ENCODE results near the gene SEMA5A. TPM values are rescaled to one million over a fixed set of nuclear protein-coding genes. Genes with fewer than 3 reads are reported as not detected.

SEMA5A gene
- 6.5 and 7.9 TPM in 2 replicates for total RNA-seq (2014; rRNA removed; shearing (Covaris generic))

DNA sequence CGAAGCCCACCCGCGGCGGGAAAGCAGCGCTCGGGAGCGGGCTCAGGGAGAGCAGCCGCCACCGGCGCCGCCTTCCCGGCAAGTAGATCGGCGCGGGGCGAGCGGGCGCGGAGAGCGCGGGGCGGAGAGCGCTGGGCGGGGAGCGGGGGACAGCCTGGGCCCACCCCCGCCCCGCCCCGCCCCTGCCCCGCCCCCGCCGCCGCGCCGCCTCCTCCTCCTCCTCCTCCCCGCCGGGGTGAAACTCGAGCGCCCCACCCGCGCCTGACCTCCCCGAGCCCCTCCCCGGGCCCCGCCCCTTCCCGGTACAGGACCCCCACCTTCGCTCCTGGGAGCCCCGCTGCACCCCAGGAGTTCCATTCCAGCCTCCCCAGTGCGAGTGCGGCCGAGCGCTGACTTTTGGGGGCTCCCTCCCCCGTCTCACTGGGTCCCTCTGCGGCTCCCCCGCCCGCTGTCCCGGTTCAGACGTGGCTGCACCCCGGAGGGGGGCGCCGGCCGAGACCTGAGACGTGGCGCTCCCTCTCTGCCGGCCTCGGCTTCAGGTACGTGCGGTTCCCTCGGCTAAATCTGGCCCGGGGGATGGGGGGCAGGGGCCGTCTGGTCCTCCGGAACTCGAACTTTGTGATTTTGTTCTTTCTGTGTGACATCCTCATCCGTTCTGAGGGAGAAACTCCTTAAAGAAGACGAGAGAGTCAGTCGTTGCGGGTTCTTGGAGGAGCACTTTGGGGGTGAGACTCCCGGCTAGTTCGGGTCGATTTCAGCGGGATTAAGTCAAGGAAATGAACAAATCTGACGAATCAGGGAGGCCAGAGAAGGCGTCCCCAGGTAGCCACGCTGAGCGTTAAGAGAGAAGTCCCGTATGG lies at the start of gene SEMA5A:
Gene SEMA5A (minus strand): TSS at position 84 of the 860 bp plus-strand sequence. CDS start 166,129 bp downstream, outside the sequence.
- H3K36me3 ChIP-seq (replicated peaks; ENCODE audit: control insufficient read depth, insufficient read depth, low read length), result peaks cover 3% of the 10 kb centered on the region
- DNase-seq, result peak; percentile 91
- peak within 1 kb of the TSS; percentile 86 for H3K4me3 ChIP-seq (ENCODE audit: insufficient read depth, low read depth, low read length)

DNA sequence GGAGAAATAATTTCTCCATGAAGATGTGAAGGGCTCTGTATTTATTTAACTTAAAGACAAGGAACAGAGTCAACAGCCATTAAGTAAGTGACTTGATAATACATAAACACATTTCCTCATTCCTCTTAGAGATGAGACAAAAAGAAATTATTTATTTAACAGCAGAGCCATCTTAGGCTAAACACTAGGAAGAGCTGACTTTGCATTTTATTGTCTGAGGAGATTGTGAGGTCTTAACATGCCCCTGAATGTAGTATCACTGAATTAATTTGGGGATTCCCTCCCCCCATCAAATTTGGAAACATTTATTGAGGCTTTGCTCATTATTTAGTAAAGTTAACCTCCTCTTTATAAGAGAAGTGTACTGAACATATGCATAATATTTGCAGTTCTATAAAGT lies 49.0 kb upstream of the SEMA5A start:
- no peaks in the 10 kb centered on the region for H3K36me3 ChIP-seq (replicated peaks; ENCODE audit: control insufficient read depth, insufficient read depth, low read length)
- H3K27me3 ChIP-seq (ENCODE audit: control insufficient read depth, insufficient read depth, low read length), result no peaks in the 10 kb centered on the region
- DNase-seq, result no peak
- no peak overlapping the region for H3K4me3 ChIP-seq (ENCODE audit: insufficient read depth, low read depth, low read length)

More for the DNA sequence above, at the start of gene SEMA5A:
- peaks cover 12% of the 10 kb centered on the region for H3K27me3 ChIP-seq (ENCODE audit: control insufficient read depth, insufficient read depth, low read length)

- no peak overlapping the region for H3K4me3 ChIP-seq (ENCODE audit: insufficient read depth, low read depth, low read length)
- no peaks in the 10 kb centered on the region for H3K27me3 ChIP-seq (ENCODE audit: control insufficient read depth, insufficient read depth, low read length)
- no peaks in the 10 kb centered on the region for H3K36me3 ChIP-seq (replicated peaks; ENCODE audit: control insufficient read depth, insufficient read depth, low read length)
- no peak for DNase-seq
Measured at GRCh38 chr5:9589049-9589835, 43.4 kb upstream of the SEMA5A start.

DNA sequence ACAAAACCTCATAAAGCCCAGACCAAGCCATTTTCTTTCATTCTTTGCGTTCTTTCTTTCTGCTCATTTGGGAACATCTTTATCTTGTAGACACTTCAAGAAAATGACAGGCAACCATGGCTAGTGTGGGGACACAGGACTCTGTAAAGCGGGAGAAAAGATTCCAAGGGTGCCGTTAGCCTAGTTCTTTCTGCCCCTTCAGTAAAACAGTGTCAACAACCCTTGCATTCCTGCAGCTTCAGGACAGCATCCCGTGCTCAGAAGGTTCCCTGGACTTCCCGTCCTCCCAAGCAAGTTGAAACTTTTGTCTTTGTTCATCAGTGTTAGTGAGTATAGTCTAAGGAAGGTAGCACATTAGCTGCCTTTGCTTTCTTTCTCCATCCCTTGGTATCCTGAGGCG lies 42.4 kb upstream of the SEMA5A start:
- DNase-seq, result no peak
- Histone ChIP-seq H3K36me3 (replicated peaks; ENCODE audit: control insufficient read depth, insufficient read depth, low read length) (no peaks in the 10 kb centered on the region), H3K4me3 (ENCODE audit: insufficient read depth, low read depth, low read length) (no peak overlapping the region), H3K27me3 (ENCODE audit: control insufficient read depth, insufficient read depth, low read length) (no peaks in the 10 kb centered on the region)

DNA sequence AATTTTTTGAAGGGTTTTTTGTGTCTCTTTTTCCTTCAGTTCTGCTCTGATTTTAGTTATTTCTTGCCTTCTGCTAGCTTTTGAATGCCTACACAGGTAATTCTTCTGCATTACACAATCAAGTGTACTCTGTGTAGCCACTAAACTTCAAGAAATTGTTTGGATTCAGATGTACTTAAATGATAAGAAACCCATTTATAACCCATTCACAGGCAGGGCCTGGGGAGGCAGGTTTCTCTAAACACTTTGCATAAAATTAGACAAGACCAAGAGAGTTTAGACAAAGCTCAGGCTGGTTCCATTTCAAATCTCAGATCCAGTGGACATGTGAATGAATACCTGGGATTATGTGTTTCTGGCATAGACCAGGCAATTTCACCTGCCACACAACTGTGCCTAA lies 41.3 kb upstream of the SEMA5A start:
- no peak overlapping the region for H3K4me3 ChIP-seq (ENCODE audit: insufficient read depth, low read depth, low read length)
- DNase-seq, result no peak
- H3K36me3 ChIP-seq (replicated peaks; ENCODE audit: control insufficient read depth, insufficient read depth, low read length), result no peaks in the 10 kb centered on the region
- no peaks in the 10 kb centered on the region for H3K27me3 ChIP-seq (ENCODE audit: control insufficient read depth, insufficient read depth, low read length)

DNA sequence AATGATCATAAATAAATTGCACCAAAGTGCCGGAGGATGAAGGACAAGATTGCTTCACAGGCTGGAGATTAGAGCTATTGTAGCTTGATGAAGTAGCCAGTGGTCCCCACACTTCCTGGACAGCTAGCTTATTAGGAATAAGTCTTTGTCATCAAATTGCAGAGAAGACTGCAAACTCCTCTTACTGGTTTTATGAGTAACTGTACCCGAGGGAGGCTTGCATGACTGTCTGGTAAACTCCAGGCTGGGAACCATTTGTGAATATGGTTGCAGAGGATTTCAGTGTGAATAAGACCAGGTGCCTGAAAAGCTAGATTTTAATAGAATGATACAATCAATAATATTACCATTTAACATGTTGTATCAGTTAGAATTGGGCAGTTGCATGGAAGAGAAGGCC lies 36.5 kb upstream of the SEMA5A start:
- no peak for DNase-seq
- no peaks in the 10 kb centered on the region for H3K27me3 ChIP-seq (ENCODE audit: control insufficient read depth, insufficient read depth, low read length)
- H3K36me3 ChIP-seq (replicated peaks; ENCODE audit: control insufficient read depth, insufficient read depth, low read length), result no peaks in the 10 kb centered on the region
- no peak overlapping the region for H3K4me3 ChIP-seq (ENCODE audit: insufficient read depth, low read depth, low read length)

DNA sequence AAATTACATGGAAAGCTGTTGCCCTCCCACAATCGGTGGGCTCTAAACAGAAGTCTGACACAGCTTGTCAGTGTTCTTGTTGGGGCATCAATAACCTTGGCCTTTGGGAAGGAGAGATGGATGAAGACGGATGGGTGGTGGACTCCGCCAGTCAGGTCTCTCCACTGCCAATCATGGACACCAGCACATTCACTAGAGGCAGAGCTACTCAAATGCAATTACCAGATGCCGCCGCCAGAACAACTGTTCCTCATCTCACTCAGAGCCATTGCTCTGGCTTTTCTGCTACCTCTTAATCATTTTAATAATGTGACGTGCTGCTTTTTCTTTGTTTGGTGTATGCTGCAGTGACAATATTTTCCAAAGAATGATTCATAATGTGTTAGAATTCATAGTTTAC lies 27.9 kb upstream of the SEMA5A start:
- Histone ChIP-seq H3K27me3 (ENCODE audit: control insufficient read depth, insufficient read depth, low read length) (no peaks in the 10 kb centered on the region), H3K36me3 (replicated peaks; ENCODE audit: control insufficient read depth, insufficient read depth, low read length) (no peaks in the 10 kb centered on the region), H3K4me3 (ENCODE audit: insufficient read depth, low read depth, low read length) (no peak overlapping the region)
- DNase-seq, result no peak

DNA sequence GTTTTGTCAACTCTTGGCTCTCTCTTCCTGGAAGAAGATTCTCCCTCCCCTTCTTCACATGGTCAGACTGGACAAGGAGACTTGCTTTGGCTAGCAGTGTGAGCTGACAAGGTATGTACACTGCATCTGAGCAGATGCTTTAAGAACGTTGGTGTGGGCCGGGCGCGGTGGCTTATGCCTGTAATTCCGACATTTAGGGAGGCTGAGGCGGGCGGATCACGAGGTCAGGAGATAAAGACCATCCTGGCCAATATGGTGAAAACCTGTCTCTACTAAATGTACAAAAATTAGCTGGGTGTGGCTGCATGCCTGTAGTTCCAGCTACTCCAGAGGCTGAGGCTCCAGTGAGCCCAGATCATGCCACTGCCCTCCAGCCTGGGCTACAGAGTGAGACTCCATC lies 26.4 kb upstream of the SEMA5A start:
- no peak for DNase-seq
- Histone ChIP-seq H3K36me3 (replicated peaks; ENCODE audit: control insufficient read depth, insufficient read depth, low read length) (no peaks in the 10 kb centered on the region), H3K27me3 (ENCODE audit: control insufficient read depth, insufficient read depth, low read length) (no peaks in the 10 kb centered on the region), H3K4me3 (ENCODE audit: insufficient read depth, low read depth, low read length) (no peak overlapping the region)

DNA sequence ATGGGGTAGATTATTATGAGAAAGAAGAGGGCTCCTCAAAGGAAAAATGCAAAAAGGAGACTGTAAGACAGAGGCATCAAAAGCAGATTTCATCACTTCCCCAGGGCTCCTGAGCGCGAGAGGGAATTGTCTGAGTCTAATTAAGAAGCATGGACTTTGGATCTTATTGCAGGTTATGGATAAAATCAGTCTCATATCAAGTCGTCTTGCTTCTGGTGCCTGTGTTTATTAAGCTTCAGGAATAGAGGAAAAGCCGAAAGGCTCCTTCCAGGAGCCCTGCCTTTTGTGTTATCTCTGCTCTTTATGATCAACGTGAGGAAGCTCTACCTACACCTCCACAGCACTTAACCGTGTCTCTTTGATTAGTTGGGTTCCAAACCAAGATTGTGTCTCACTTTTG lies 25.0 kb upstream of the SEMA5A start:
- no peak for DNase-seq
- Histone ChIP-seq H3K27me3 (ENCODE audit: control insufficient read depth, insufficient read depth, low read length) (no peaks in the 10 kb centered on the region), H3K4me3 (ENCODE audit: insufficient read depth, low read depth, low read length) (no peak overlapping the region), H3K36me3 (replicated peaks; ENCODE audit: control insufficient read depth, insufficient read depth, low read length) (no peaks in the 10 kb centered on the region)

DNA sequence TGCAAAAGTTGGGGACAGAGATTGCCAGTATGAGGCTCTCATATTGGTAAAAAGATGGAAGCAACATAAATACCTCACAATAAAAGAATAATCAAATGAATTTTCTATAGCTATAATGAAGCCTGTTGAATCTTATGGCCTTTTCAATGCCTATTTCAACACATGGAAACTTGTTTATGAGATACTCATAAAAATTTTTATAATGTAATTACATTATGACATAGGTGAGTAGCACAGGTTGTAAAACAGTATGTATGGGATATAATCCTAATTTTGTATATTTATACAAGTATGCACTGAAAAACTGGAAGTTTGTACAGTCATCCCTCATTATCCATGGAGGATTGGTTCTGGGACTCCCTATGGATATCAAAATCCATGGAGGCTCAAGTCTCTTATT lies 21.2 kb upstream of the SEMA5A start:
- Histone ChIP-seq H3K4me3 (ENCODE audit: insufficient read depth, low read depth, low read length) (no peak overlapping the region), H3K27me3 (ENCODE audit: control insufficient read depth, insufficient read depth, low read length) (no peaks in the 10 kb centered on the region), H3K36me3 (replicated peaks; ENCODE audit: control insufficient read depth, insufficient read depth, low read length) (no peaks in the 10 kb centered on the region)
- DNase-seq, result no peak

DNA sequence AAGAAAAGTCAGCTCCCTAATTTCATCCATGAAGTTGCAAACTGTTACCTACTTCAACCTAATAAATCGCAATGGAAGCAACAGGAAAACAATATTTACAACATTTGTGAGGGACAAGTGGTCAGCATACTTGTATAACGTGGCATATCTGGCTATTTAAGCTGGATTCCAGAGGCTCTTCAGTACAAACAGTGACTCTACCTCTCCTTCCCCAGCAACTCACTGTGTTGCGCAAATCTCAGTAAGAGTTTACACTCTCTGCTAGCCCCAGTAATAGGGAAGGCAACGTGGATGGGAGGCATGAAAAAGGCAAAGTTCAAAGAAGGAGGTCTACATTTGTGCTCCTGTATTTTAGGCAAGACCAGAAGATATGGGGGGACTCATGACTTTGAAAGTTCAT lies 18.9 kb upstream of the SEMA5A start:
- H3K4me3 ChIP-seq (ENCODE audit: insufficient read depth, low read depth, low read length), result no peak overlapping the region
- H3K27me3 ChIP-seq (ENCODE audit: control insufficient read depth, insufficient read depth, low read length), result no peaks in the 10 kb centered on the region
- DNase-seq, result no peak
- H3K36me3 ChIP-seq (replicated peaks; ENCODE audit: control insufficient read depth, insufficient read depth, low read length), result no peaks in the 10 kb centered on the region

- Histone ChIP-seq H3K36me3 (replicated peaks; ENCODE audit: control insufficient read depth, insufficient read depth, low read length) (no peaks in the 10 kb centered on the region), H3K27me3 (ENCODE audit: control insufficient read depth, insufficient read depth, low read length) (no peaks in the 10 kb centered on the region), H3K4me3 (ENCODE audit: insufficient read depth, low read depth, low read length) (no peak overlapping the region)
- no peak for DNase-seq
Measured at GRCh38 chr5:9562141-9562540, 16.3 kb upstream of the SEMA5A start.

DNA sequence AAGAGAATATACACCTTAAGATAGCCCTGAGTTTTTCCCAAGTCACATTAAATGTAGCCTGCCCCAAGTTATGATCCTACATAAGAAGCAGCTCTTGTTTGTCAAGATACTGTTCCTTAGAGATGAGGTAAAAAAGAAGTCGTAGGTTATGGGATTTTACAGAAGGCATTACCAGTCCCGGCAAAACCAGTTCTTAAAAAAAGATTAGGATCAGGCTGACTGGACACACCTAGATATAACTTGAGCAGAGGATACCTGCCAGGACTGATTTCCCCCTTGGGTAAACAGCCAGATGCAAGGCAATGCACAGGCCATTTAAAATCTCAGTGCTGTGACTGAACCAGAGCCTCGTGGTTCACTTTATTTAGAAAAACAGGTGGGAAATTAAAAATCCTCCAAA lies 14.1 kb upstream of the SEMA5A start:
- no peaks in the 10 kb centered on the region for H3K27me3 ChIP-seq (ENCODE audit: control insufficient read depth, insufficient read depth, low read length)
- no peak overlapping the region for H3K4me3 ChIP-seq (ENCODE audit: insufficient read depth, low read depth, low read length)
- H3K36me3 ChIP-seq (replicated peaks; ENCODE audit: control insufficient read depth, insufficient read depth, low read length), result no peaks in the 10 kb centered on the region
- no peak for DNase-seq

- Histone ChIP-seq H3K36me3 (replicated peaks; ENCODE audit: control insufficient read depth, insufficient read depth, low read length) (no peaks in the 10 kb centered on the region), H3K4me3 (ENCODE audit: insufficient read depth, low read depth, low read length) (no peak overlapping the region), H3K27me3 (ENCODE audit: control insufficient read depth, insufficient read depth, low read length) (no peaks in the 10 kb centered on the region)
- DNase-seq, result peak; percentile 11
Measured at GRCh38 chr5:9558319-9558965, 12.6 kb upstream of the SEMA5A start.

DNA sequence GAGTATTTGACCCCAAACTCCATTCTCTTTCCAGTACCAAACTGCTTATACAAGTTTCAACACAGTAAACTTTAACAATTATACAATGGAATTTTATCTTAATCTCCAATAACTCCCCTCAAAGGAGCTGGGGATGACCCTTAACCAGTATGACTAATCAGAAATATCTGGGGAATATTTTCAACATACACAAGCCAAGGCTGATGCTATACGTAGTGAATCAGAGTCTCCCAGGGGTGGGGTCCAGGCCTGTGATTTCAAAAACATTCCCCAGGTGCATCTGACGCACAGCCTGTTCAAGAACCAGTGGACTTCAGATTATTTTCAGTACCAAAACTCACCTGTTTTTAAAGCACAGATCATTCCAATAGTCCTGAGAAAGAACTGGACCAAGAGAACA lies 11.8 kb upstream of the SEMA5A start:
- DNase-seq, result no peak
- H3K27me3 ChIP-seq (ENCODE audit: control insufficient read depth, insufficient read depth, low read length), result no peaks in the 10 kb centered on the region
- no peaks in the 10 kb centered on the region for H3K36me3 ChIP-seq (replicated peaks; ENCODE audit: control insufficient read depth, insufficient read depth, low read length)
- no peak overlapping the region for H3K4me3 ChIP-seq (ENCODE audit: insufficient read depth, low read depth, low read length)

Data from H7 (cell line).